Measurements from ENCODE around the gene COL8A1. TPM values are rescaled to one million over a fixed set of nuclear protein-coding genes. Genes with fewer than 3 reads are reported as not detected.

COL8A1 gene
- total RNA-seq, 2 donors from 2014 or later, result 0.42 to 1.9 TPM

- Histone ChIP-seq H3K9ac (ENCODE audit: low read depth in 2 of 2, low read length in 2 of 2) (no peak overlapping the region), H3K4me1 (no peaks in the 10 kb centered on the region), H3K4me3 (no peak overlapping the region), H3K27me3 (peaks cover 22% of the 10 kb centered on the region), H3K36me3 (no peaks in the 10 kb centered on the region), H3K27ac (no peak overlapping the region), H3K9me3 (no peaks in the 10 kb centered on the region)
- TF ChIP-seq, protein P1, sequence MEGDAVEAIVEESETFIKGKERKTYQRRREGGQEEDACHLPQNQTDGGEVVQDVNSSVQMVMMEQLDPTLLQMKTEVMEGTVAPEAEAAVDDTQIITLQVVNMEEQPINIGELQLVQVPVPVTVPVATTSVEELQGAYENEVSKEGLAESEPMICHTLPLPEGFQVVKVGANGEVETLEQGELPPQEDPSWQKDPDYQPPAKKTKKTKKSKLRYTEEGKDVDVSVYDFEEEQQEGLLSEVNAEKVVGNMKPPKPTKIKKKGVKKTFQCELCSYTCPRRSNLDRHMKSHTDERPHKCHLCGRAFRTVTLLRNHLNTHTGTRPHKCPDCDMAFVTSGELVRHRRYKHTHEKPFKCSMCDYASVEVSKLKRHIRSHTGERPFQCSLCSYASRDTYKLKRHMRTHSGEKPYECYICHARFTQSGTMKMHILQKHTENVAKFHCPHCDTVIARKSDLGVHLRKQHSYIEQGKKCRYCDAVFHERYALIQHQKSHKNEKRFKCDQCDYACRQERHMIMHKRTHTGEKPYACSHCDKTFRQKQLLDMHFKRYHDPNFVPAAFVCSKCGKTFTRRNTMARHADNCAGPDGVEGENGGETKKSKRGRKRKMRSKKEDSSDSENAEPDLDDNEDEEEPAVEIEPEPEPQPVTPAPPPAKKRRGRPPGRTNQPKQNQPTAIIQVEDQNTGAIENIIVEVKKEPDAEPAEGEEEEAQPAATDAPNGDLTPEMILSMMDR (IDR thresholded peaks at IDR 0.05), result no peak
- DNase-seq, result no peak
- intact Hi-C loops (cut with DNase I), result no loop called here
Measured at GRCh38 chr3:99633887-99634558, 4.4 kb upstream of the COL8A1 start.

- H3K4me1 ChIP-seq, result no peaks in the 10 kb centered on the region
- intact Hi-C loops (cut with DNase I), result no loop called here
- TF ChIP-seq, protein P1 (IDR thresholded peaks at IDR 0.05), result no peak
Measured at GRCh38 chr3:99634881-99635280, 3.5 kb upstream of the COL8A1 start.

GRCh38 chr3:99635348-99635747, 3.0 kb upstream of the COL8A1 start:
- H3K9me3 ChIP-seq, result no peaks in the 10 kb centered on the region
- no peaks in the 10 kb centered on the region for H3K36me3 ChIP-seq
- H3K9ac ChIP-seq (ENCODE audit: low read depth in 2 of 2, low read length in 2 of 2), result no peak overlapping the region
- intact Hi-C loops (cut with DNase I), result no loop called here
- H3K4me3 ChIP-seq, result no peak overlapping the region
- no peaks in the 10 kb centered on the region for H3K4me1 ChIP-seq
- H3K27ac ChIP-seq, result no peak overlapping the region
- DNase-seq, result no peak
- TF ChIP-seq, protein P1 (IDR thresholded peaks at IDR 0.05), result no peak
- H3K27me3 ChIP-seq, result peaks cover 27% of the 10 kb centered on the region

More at GRCh38 chr3:99634881-99635280, 3.5 kb upstream of the COL8A1 start:
- no peak overlapping the region for H3K27ac ChIP-seq
- H3K4me3 ChIP-seq, result no peak overlapping the region
- H3K9me3 ChIP-seq, result no peaks in the 10 kb centered on the region
- no peak overlapping the region for H3K9ac ChIP-seq (ENCODE audit: low read depth in 2 of 2, low read length in 2 of 2)
- peaks cover 27% of the 10 kb centered on the region for H3K27me3 ChIP-seq
- no peak for DNase-seq
- H3K36me3 ChIP-seq, result no peaks in the 10 kb centered on the region

DNA sequence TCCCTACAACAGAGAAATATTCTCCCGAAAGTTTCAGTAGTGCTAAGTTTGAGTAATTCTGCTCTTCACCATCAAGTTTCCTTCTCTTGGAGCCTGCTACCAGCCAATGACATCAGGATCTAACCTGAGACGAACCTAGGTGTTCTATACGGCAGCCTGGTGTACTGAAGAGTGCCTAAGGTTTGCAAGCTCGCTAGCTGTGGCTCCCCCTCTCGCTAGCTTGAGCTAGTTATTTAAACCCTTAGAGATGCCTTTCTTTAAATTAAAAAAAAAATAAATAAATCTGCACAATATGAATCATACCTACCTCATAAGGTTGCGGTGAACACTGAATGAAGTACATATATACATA, 1.4 kb upstream of the COL8A1 start:
- intact Hi-C loops (cut with DNase I), result no loop called here
- DNase-seq, result no peak
- H3K9me3 ChIP-seq, result no peaks in the 10 kb centered on the region
- peaks cover 27% of the 10 kb centered on the region for H3K27me3 ChIP-seq
- H3K4me1 ChIP-seq, result no peaks in the 10 kb centered on the region
- no peaks in the 10 kb centered on the region for H3K36me3 ChIP-seq
- no peak overlapping the region for H3K4me3 ChIP-seq
- no peak overlapping the region for H3K9ac ChIP-seq (ENCODE audit: low read depth in 2 of 2, low read length in 2 of 2)
- no peak overlapping the region for H3K27ac ChIP-seq
- TF ChIP-seq, protein P1 (IDR thresholded peaks at IDR 0.05), result no peak

DNA sequence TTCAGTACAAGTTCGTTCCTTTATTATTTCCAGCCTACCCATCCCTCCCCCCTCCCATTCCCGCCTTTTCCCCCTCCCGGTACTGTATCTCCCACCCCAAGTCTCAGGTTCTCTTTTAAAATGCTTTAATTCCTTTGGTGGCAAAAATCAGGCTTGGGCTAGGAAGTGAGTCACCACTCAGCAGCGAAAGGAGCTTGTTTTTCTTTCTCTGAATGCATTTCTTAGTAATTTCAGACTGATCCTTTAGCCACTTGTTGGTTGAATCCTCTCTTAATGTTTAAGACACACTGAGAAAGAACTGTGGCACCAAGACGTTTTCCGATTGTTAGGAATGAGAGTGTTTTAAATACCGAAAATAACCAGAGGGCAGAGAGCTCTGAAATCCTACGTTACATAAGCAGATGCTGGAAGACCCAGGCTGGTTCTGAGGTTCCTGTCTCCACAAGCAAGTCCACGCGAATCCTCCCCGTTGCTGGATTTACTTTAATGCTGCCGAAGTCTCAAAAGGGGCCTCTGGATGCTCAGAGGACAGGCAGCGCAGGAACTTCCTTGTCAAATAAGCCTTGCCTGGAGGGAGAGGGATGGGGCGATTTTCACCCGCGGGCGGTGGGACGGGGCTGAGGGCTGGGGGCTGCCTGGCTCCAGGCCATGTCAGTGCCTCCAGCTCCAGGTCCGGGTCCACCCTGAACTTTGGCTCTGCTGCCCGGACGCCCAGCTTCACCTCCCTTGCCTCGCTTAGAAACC, 854 bp upstream of the COL8A1 start:
- DNase-seq, result no peak
- no peaks in the 10 kb centered on the region for H3K36me3 ChIP-seq
- H3K4me1 ChIP-seq, result no peaks in the 10 kb centered on the region
- H3K4me3 ChIP-seq, result peak overlapping the region; percentile 6
- H3K27ac ChIP-seq, result no peak overlapping the region
- H3K27me3 ChIP-seq, result peaks cover 27% of the 10 kb centered on the region
- TF ChIP-seq, protein P1 (IDR thresholded peaks at IDR 0.05), result no peak
- peak overlapping the region; percentile 24 to 31 for H3K9ac ChIP-seq (ENCODE audit: low read depth in 2 of 2, low read length in 2 of 2)
- intact Hi-C loops (cut with DNase I), result no loop called here
- no peaks in the 10 kb centered on the region for H3K9me3 ChIP-seq
